Psoas muscle (tissue), 8 donors: Measurements from ENCODE around the gene RHOH. TPM values are rescaled to one million over a fixed set of nuclear protein-coding genes. Genes with fewer than 3 reads are reported as not detected.

ENCODE experiments used
- ATAC-seq, 4 donors: fragments of 200-7000 bp; cut with Tn5 transposase; one replicate each; pipeline ENCODE4 v1.9.1; 2020; ENCODE audit warnings: moderate library complexity in 3 of 4, mild to moderate bottlenecking in 2 of 4
- DNase-seq, 2 donors: peaks; one replicate each; pipeline ENCODE4 v3.0.0-alpha.2; 2020
- H3K27ac ChIP-seq: fragments of 200-600 bp; one replicate; pipeline ENCODE4 v1.8.0; 2022
- H3K27me3 ChIP-seq, 3 donors: fragments of 200-600 bp in 1 of 3; one replicate each; pipeline versions ENCODE4 v1.6.1 to v1.8.0; 2013 to 2022; ENCODE audit warnings: low read length in 2 of 3, mild to moderate bottlenecking in 2 of 3, moderate library complexity in 1 of 3; ENCODE audit not compliant: insufficient read depth in 3 of 3
- H3K36me3 ChIP-seq, 2 donors: fragments of 200-600 bp in 1 of 2; one replicate each; pipeline versions ENCODE4 v1.6.1 to v1.8.0; 2013 to 2022; ENCODE audit warnings: low read depth in 1 of 2, mild to moderate bottlenecking in 1 of 2, moderate library complexity in 1 of 2; ENCODE audit not compliant: insufficient read depth in 1 of 2
- H3K4me1 ChIP-seq: fragments of 200-600 bp; one replicate; pipeline ENCODE4 v1.8.0; 2022
- H3K4me3 ChIP-seq: fragments of 200-600 bp; one replicate; pipeline ENCODE4 v1.8.0; 2022; ENCODE audit warnings: mild to moderate bottlenecking
- H3K9me3 ChIP-seq: fragments of 200-600 bp; one replicate; pipeline ENCODE4 v1.8.0; 2022
- WGBS, 3 donors: extraction: QIAGEN DNeasy Blood & Tissue Kit; methylation state at CpG; one replicate each; pipeline versions ENCODE4 v1.1.6 to v1.1.7; 2013; 5-methylcytosine and 5-hydroxymethylcytosine counted together
- intact Hi-C, 2 donors: fragments of 100-400 bp; cut with DNase I; formaldehyde crosslinking; loops; one replicate each; pipeline versions ENCODE4 v1.11.0 to v1.14.2; 2022
- polyA plus RNA-seq, 3 donors: library from polyadenylated mRNA; stranded (reverse); fragments of 200-250 nt; gene quantifications; one replicate each; pipeline ENCODE4 v1.2.3, GENCODE V29; 2013
- total RNA-seq, 4 donors: library from RNA; stranded (reverse); fragmentation: NEBNext Ultra II Directional in 2 of 4; extraction: Animal tissue kit (Norgen Biotek cat#: 25700) in 2 of 4; gene quantifications; one replicate each; pipeline versions ENCODE4 v1.2.1 to v1.2.4, GENCODE V29; 2021 to 2023
- TF ChIP-seq, protein P1 (sequence below): fragments of 200-600 bp; IDR thresholded peaks from one replicate; pipeline ENCODE4 v1.8.0; 2022; ENCODE audit warnings: antibody characterized with exemption
- donor health status: healthy with polysubstance abuse.
- donor health status: DM: no; HTN: no; CAD: no; lungs with moderate emphysema.
- donor health status: Bipolar disorder and iron deficiency.
- donor health status: healthy.
- donor health status: DM: yes; HTN: yes; CAD: no.
- donor health status: DM: no; HTN: no; CAD: no.
- donor health status: DM: no; HTN: no; CAD: no.
- donor health status: DM: yes; HTN: yes; CAD: no.

Gene RHOH
- total and polyA plus RNA-seq, 7 donors = 0.04 to 0.68 (median 0.19) TPM; not detected in 1

DNA sequence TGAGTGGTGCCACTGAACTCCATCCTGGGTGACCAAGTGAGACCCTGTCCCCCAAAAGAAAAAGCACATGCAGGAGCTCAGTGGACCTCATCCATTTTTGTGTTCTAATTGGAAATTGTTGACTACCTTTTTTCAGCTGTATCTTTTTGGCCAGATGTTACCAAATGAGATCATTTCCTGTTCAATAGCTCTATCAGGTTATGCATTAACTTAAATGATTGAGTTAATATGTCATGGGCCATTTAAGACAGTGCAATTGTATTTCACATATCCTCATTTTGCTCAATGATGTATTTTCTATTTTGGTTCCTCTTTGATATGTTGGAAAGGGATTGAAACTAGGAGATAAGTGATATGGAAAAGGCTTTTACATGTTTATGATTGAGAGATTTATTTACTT, 26.2 kb upstream of the RHOH start:
- H3K4me1 ChIP-seq = no peaks in the 10 kb centered on the region
- no peak for ATAC-seq

DNA sequence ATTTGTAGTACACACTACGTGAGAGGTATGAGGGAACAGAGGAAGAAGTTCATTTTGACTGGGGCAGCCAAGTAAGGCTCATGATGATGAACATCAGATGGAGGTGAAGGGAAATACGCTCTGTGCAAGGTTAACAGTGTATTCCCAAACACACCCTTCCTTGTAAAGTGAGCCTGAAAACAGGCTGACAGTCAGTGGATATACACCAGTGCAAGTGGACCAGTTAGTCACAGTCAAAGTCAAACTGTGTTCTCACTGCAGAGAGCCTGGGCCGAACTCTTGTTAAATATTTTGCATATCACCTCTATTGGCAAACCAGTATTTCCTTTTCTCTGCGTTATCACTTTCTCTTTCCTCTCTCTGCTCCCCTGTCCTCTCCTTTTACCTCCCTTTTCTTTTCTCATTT, 23.4 kb upstream of the RHOH start:
- H3K4me3 ChIP-seq = no peak overlapping the region
- peaks cover 0 to 4% (median 0%) of the 10 kb centered on the region in 3 donors for H3K27me3 ChIP-seq
- DNase-seq (no peak), ATAC-seq (no peak)
- no peaks in the 10 kb centered on the region for H3K9me3 ChIP-seq
- TF ChIP-seq, protein P1, sequence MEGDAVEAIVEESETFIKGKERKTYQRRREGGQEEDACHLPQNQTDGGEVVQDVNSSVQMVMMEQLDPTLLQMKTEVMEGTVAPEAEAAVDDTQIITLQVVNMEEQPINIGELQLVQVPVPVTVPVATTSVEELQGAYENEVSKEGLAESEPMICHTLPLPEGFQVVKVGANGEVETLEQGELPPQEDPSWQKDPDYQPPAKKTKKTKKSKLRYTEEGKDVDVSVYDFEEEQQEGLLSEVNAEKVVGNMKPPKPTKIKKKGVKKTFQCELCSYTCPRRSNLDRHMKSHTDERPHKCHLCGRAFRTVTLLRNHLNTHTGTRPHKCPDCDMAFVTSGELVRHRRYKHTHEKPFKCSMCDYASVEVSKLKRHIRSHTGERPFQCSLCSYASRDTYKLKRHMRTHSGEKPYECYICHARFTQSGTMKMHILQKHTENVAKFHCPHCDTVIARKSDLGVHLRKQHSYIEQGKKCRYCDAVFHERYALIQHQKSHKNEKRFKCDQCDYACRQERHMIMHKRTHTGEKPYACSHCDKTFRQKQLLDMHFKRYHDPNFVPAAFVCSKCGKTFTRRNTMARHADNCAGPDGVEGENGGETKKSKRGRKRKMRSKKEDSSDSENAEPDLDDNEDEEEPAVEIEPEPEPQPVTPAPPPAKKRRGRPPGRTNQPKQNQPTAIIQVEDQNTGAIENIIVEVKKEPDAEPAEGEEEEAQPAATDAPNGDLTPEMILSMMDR = no peak
- no peak overlapping the region for H3K27ac ChIP-seq
- intact Hi-C loops = no loop called here
- H3K4me1 ChIP-seq = no peaks in the 10 kb centered on the region
- WGBS, 3 donors = 61 to 70% (median 67%) methylated on average over 4 of the region's 4 CpGs
- no peaks in the 10 kb centered on the region for H3K36me3 ChIP-seq

More for the DNA sequence above, 26.2 kb upstream of the RHOH start:
- Histone ChIP-seq H3K4me3 (no peak overlapping the region), H3K27me3 (peaks cover 0 to 3% (median 0%) of the 10 kb centered on the region in 3 donors), H3K27ac (no peak overlapping the region), H3K36me3 (no peaks in the 10 kb centered on the region), H3K9me3 (peaks cover 15% of the 10 kb centered on the region)
- no peak for DNase-seq
- intact Hi-C loops = no loop called here
- TF ChIP-seq, protein P1 = no peak

DNA sequence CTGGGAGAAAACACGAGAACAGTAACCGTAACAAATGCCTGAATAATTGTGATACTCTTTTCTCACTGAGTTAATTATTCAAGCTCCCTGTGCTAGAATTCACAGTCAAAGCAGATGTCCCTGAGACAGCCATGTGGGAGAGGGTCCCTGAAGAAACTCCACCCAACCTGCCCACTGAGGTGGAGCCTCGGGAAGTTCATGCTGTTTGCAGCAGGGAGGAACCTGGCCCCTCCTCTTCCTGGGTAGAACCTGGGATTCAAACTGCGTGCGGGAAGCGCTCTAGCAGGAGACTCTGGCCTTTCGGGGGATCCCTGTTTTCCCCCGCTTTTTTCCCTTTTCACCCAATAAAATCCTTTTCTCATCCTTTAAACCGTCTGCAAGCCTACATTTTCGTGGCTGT, 20.2 kb upstream of the RHOH start:
- Histone ChIP-seq H3K9me3 (no peaks in the 10 kb centered on the region), H3K27ac (no peak overlapping the region), H3K36me3 (no peaks in the 10 kb centered on the region), H3K4me3 (no peak overlapping the region), H3K4me1 (no peaks in the 10 kb centered on the region), H3K27me3 (peaks cover 0 to 4% (median 0%) of the 10 kb centered on the region in 3 donors)
- intact Hi-C loops = no loop called here
- TF ChIP-seq, protein P1 = no peak
- DNase-seq (no peak), ATAC-seq (no peak)
- 35 to 49% (median 36%) methylated on average over 10 of the region's 10 CpGs for WGBS, 3 donors

DNA sequence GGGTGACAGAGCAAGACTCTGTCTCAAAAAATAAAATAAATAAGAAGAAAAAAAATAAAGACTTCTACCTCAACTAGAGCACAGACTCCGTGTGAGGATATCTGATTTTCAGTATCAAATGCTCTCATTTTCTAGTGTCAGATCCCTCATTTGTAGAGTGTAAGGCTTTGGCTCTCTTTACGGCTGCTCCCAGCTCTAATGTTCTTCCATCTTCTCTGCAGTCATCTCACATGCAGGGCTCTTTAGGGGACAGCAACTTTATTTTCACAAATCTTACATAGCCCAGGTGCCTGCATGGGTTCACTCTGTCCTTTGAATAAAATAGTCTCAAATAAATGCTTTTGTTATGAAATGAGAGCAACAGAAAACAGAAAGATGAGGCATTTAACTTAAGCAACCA, 19.2 kb upstream of the RHOH start:
- H3K4me3 ChIP-seq = no peak overlapping the region
- DNase-seq (no peak), ATAC-seq (no peak)
- peaks cover 0 to 4% (median 0%) of the 10 kb centered on the region in 3 donors for H3K27me3 ChIP-seq
- no peaks in the 10 kb centered on the region for H3K36me3 ChIP-seq
- 52 to 68% (median 61%) methylated on average over 2 of the region's 2 CpGs for WGBS, 3 donors
- intact Hi-C loops = no loop called here
- no peak overlapping the region for H3K27ac ChIP-seq
- H3K4me1 ChIP-seq = no peaks in the 10 kb centered on the region
- no peaks in the 10 kb centered on the region for H3K9me3 ChIP-seq
- TF ChIP-seq, protein P1 = no peak

DNA sequence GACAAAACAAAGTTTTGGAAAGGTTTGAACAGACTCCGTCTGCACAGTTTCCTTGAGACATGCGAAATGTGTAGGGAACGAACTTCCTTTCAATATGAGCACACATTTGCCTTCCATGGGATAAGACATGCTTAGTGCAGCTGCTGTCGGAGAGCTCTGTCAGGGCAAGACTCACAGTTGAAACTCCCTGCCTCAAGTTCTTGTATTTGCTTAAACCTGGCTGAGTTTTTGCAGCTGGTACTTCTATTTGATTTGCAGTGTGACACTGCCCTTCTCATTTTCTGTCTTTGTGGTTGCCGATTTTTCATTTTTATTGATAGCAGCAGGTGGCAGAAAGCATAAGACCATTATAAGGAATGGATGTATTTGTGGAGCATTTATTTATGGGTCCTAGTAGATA, 18.2 kb upstream of the RHOH start:
- Histone ChIP-seq H3K4me1 (no peaks in the 10 kb centered on the region), H3K36me3 (no peaks in the 10 kb centered on the region), H3K9me3 (no peaks in the 10 kb centered on the region), H3K27me3 (peaks cover 0 to 4% (median 0%) of the 10 kb centered on the region in 3 donors), H3K4me3 (no peak overlapping the region), H3K27ac (no peak overlapping the region)
- 21 to 40% (median 28%) methylated on average over 5 of the region's 5 CpGs for WGBS, 3 donors
- ATAC-seq (no peak), DNase-seq (no peak)
- TF ChIP-seq, protein P1 = no peak
- intact Hi-C loops = no loop called here
